ENCODE measurements around the gene EFCAB6.
A peak's percentile ranks its signal among the peaks of the same experiment; 100 is the strongest.

EFCAB6 gene

DNA sequence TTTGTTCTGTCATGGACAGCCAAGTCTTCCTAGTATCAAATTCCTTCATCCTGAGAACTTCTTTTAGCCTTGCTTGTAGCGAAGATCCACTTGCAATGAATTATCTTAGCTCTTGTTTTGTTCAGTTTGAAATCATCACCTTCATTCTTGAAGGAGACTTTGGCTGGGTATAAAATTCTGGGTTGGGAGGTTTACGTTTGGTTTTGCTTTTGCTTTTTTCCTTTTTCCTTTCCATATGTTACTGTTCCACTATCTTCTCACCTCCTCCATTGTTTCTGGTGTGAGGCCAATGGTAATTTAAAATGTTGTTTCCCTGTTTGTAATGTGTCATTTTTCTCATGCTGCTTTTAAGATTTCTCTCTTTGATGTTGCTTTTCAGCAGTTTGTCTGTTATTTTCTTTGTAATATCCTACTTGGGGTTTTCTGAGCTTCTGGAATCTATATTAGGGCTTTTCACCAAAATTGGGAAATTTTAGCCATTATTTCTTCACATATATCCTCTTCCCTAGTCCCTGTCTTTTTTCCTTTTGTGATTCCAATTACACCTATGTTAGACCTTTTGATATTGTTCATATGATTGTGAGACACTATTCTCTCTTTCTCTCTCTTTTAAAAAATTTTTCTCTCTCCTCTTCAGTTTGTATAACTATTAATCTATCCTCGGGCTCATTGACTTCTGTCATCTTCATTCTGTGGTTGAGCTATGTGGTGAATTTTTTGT, 172.7 kb downstream of the EFCAB6 start:
- WGBS (ENCODE audit: extremely low coverage, insufficient coverage, insufficient read length): no CpG with 5 or more reads among the region's 3 CpGs
- Histone ChIP-seq H3K9ac (ENCODE audit: low read length) (no peak overlapping the region), H3K14ac (ENCODE audit: low read length) (no peak overlapping the region), H3K9me3 (ENCODE audit: insufficient read depth, low read depth, low read length) (peaks cover 5% of the 10 kb centered on the region), H3K79me2 (ENCODE audit: control insufficient read depth, insufficient read depth, low read length, poor library complexity) (no peaks in the 10 kb centered on the region), H3K36me3 (ENCODE audit: control insufficient read depth in 1 of 2, insufficient read depth in 2 of 2, low read length in 2 of 2) (no peaks in the 10 kb centered on the region), H3K4me1 (ENCODE audit: control insufficient read depth in 1 of 2, insufficient read depth in 2 of 2, low read length in 2 of 2) (no peaks in the 10 kb centered on the region), H3K18ac (ENCODE audit: low read length) (no peak overlapping the region), H4K8ac (ENCODE audit: low read depth, low read length) (no peak overlapping the region), H3K27me3 (ENCODE audit: insufficient read depth, low read length) (no peaks in the 10 kb centered on the region), H3K23ac (ENCODE audit: low read length) (no peak overlapping the region), H3K27ac (ENCODE audit: low read depth, low read length) (no peak overlapping the region), H3K79me1 (ENCODE audit: low read length) (no peaks in the 10 kb centered on the region), H3K4me3 (ENCODE audit: low read depth, low read length) (no peak overlapping the region), H2BK120ac (ENCODE audit: insufficient read depth, low read length, poor library complexity) (no peak overlapping the region), H2BK12ac (ENCODE audit: low read length) (no peak overlapping the region), H2AK5ac (ENCODE audit: low read length) (no peak overlapping the region), H3K4me2 (ENCODE audit: low read length) (no peak overlapping the region), H3K4ac (ENCODE audit: low read depth, low read length) (no peak overlapping the region), H4K91ac (ENCODE audit: low read depth, low read length) (no peak overlapping the region), H2BK5ac (ENCODE audit: low read depth, low read length, poor library complexity) (no peak overlapping the region), H4K12ac (ENCODE audit: low read depth, low read length) (no peak overlapping the region), H2AFZ (ENCODE audit: insufficient read depth, low read length, poor library complexity) (no peak overlapping the region)
- no peak for DNase-seq

DNA sequence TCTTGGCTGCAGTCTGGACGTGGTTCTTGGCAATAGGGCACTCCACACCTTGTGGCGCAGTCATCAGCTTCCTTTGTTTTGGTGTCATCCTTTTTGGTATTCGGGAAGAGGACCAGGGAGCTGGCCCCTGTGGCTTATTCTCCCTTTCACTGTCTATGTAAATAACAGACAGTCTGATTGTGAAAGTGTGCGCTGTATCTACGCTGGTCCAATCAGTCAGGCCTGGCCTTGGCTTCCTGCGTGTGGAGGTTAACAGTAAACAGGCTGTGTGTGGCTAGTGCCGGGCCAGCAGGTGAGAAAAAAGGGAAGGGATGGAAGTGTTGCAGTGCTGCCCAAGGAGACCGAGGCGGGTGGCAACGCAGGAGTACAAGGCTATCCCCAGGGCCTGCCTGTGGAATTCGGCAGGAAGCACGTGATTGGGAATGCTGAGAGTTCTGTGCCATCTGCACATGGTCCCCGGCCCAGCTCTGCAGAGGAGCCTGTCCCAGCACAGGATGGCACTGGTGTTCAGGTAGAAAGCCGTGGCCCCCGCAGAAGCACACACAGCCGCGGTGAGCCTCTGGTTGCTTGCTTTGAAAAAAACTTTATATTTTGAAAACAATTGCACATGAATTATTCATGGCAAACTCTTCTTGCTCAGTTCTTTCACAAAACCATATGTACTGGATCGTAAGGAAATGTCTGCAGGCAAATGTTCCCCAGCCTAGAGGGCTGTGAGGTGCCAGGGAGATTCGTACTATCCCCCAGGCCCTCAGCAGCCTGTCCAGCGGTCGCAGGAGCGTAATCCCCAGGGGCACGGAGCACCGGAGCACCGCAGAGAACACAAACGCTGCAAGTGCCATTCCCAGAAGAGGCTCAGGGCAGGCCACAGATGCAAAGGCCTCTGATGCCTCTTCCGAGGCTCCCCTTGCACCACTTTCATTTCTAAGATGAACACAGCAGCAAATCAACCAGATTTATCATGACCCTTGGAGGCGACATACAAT, 174.5 kb downstream of the EFCAB6 start:
- Histone ChIP-seq H3K4me3 (ENCODE audit: low read depth, low read length) (no peak overlapping the region), H3K27me3 (ENCODE audit: insufficient read depth, low read length) (no peaks in the 10 kb centered on the region), H3K4me2 (ENCODE audit: low read length) (no peak overlapping the region), H3K9ac (ENCODE audit: low read length) (no peak overlapping the region), H3K79me2 (ENCODE audit: control insufficient read depth, insufficient read depth, low read length, poor library complexity) (no peaks in the 10 kb centered on the region), H4K12ac (ENCODE audit: low read depth, low read length) (no peak overlapping the region), H3K9me3 (ENCODE audit: insufficient read depth, low read depth, low read length) (peaks cover 2% of the 10 kb centered on the region), H3K18ac (ENCODE audit: low read length) (no peak overlapping the region), H3K4ac (ENCODE audit: low read depth, low read length) (no peak overlapping the region), H3K27ac (ENCODE audit: low read depth, low read length) (no peak overlapping the region), H2AK5ac (ENCODE audit: low read length) (no peak overlapping the region), H3K14ac (ENCODE audit: low read length) (no peak overlapping the region), H2BK12ac (ENCODE audit: low read length) (no peak overlapping the region), H2BK120ac (ENCODE audit: insufficient read depth, low read length, poor library complexity) (no peak overlapping the region), H3K36me3 (ENCODE audit: control insufficient read depth in 1 of 2, insufficient read depth in 2 of 2, low read length in 2 of 2) (no peaks in the 10 kb centered on the region), H2AFZ (ENCODE audit: insufficient read depth, low read length, poor library complexity) (no peak overlapping the region), H2BK5ac (ENCODE audit: low read depth, low read length, poor library complexity) (no peak overlapping the region), H3K23ac (ENCODE audit: low read length) (no peak overlapping the region), H4K8ac (ENCODE audit: low read depth, low read length) (no peak overlapping the region), H3K79me1 (ENCODE audit: low read length) (no peaks in the 10 kb centered on the region), H4K91ac (ENCODE audit: low read depth, low read length) (no peak overlapping the region), H3K4me1 (ENCODE audit: control insufficient read depth in 1 of 2, insufficient read depth in 2 of 2, low read length in 2 of 2) (no peaks in the 10 kb centered on the region)
- no peak for DNase-seq
- WGBS (ENCODE audit: extremely low coverage, insufficient coverage, insufficient read length): no CpG with 5 or more reads among the region's 28 CpGs

DNA sequence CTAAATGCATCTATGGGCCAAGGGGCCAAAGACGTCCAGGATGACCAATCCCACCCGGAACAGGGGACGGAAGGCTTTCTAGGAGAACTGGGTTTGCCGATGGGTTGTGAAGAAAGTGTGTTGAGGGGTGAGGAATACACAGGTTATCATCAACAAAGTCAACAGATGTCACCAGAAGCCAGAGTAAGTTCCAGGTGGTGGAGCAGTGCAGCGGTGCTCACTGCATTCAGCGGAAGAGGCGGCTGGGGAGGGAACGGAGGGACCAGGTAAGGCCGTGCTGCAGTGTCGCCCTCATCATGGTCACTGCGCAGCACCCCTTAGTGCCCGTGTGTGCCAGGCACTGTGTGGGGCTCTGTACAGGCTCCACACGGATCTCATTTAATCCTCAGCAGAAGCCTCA, 176.0 kb downstream of the EFCAB6 start:
- Histone ChIP-seq H3K23ac (ENCODE audit: low read length) (no peak overlapping the region), H3K14ac (ENCODE audit: low read length) (no peak overlapping the region), H3K79me2 (ENCODE audit: control insufficient read depth, insufficient read depth, low read length, poor library complexity) (no peaks in the 10 kb centered on the region), H3K4ac (ENCODE audit: low read depth, low read length) (no peak overlapping the region), H2BK120ac (ENCODE audit: insufficient read depth, low read length, poor library complexity) (no peak overlapping the region), H4K12ac (ENCODE audit: low read depth, low read length) (no peak overlapping the region), H2BK12ac (ENCODE audit: low read length) (no peak overlapping the region), H3K79me1 (ENCODE audit: low read length) (no peaks in the 10 kb centered on the region), H3K27me3 (ENCODE audit: insufficient read depth, low read length) (no peaks in the 10 kb centered on the region), H2BK5ac (ENCODE audit: low read depth, low read length, poor library complexity) (no peak overlapping the region), H3K18ac (ENCODE audit: low read length) (no peak overlapping the region), H3K9me3 (ENCODE audit: insufficient read depth, low read depth, low read length) (peaks cover 2% of the 10 kb centered on the region), H3K4me2 (ENCODE audit: low read length) (no peak overlapping the region), H3K4me3 (ENCODE audit: low read depth, low read length) (no peak overlapping the region), H3K36me3 (ENCODE audit: control insufficient read depth in 1 of 2, insufficient read depth in 2 of 2, low read length in 2 of 2) (no peaks in the 10 kb centered on the region), H4K8ac (ENCODE audit: low read depth, low read length) (no peak overlapping the region), H3K27ac (ENCODE audit: low read depth, low read length) (no peak overlapping the region), H3K9ac (ENCODE audit: low read length) (peak overlapping the region; percentile 9), H2AFZ (ENCODE audit: insufficient read depth, low read length, poor library complexity) (no peak overlapping the region), H2AK5ac (ENCODE audit: low read length) (no peak overlapping the region), H3K4me1 (ENCODE audit: control insufficient read depth in 1 of 2, insufficient read depth in 2 of 2, low read length in 2 of 2) (no peaks in the 10 kb centered on the region), H4K91ac (ENCODE audit: low read depth, low read length) (no peak overlapping the region)
- no peak for DNase-seq
- no CpG with 5 or more reads among the region's 13 CpGs for WGBS (ENCODE audit: extremely low coverage, insufficient coverage, insufficient read length)

DNA sequence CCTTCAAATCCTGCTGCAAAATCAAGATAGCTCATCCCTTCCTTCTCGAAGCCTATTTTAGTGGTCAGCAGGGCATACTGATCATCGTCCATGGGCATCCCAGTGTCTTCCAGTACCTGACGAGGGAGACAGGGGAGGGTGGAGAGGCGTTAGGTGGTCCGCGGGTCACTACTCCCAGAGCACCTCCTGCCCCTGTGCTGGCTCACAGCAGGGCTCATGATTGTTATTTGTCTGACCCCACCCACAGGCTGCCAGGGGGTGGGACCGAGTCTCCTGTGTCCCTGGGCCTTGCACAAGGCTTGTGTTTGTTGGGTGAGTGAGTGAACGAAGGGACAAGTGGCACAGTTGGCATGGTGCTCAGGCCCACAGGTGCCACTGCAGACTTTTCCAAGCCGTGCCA, 177.0 kb downstream of the EFCAB6 start:
- no peak for DNase-seq
- Histone ChIP-seq H4K12ac (ENCODE audit: low read depth, low read length) (no peak overlapping the region), H2BK12ac (ENCODE audit: low read length) (no peak overlapping the region), H4K8ac (ENCODE audit: low read depth, low read length) (no peak overlapping the region), H2BK5ac (ENCODE audit: low read depth, low read length, poor library complexity) (no peak overlapping the region), H3K79me2 (ENCODE audit: control insufficient read depth, insufficient read depth, low read length, poor library complexity) (no peaks in the 10 kb centered on the region), H3K4ac (ENCODE audit: low read depth, low read length) (no peak overlapping the region), H2BK120ac (ENCODE audit: insufficient read depth, low read length, poor library complexity) (no peak overlapping the region), H3K18ac (ENCODE audit: low read length) (no peak overlapping the region), H3K4me3 (ENCODE audit: low read depth, low read length) (peak overlapping the region; percentile 31), H4K91ac (ENCODE audit: low read depth, low read length) (no peak overlapping the region), H3K27ac (ENCODE audit: low read depth, low read length) (no peak overlapping the region), H3K79me1 (ENCODE audit: low read length) (no peaks in the 10 kb centered on the region), H3K9ac (ENCODE audit: low read length) (no peak overlapping the region), H3K27me3 (ENCODE audit: insufficient read depth, low read length) (no peaks in the 10 kb centered on the region), H2AK5ac (ENCODE audit: low read length) (no peak overlapping the region), H3K23ac (ENCODE audit: low read length) (no peak overlapping the region), H3K14ac (ENCODE audit: low read length) (no peak overlapping the region), H3K4me1 (ENCODE audit: control insufficient read depth in 1 of 2, insufficient read depth in 2 of 2, low read length in 2 of 2) (no peaks in the 10 kb centered on the region), H3K4me2 (ENCODE audit: low read length) (no peak overlapping the region), H2AFZ (ENCODE audit: insufficient read depth, low read length, poor library complexity) (no peak overlapping the region), H3K9me3 (ENCODE audit: insufficient read depth, low read depth, low read length) (peaks cover 2% of the 10 kb centered on the region), H3K36me3 (ENCODE audit: control insufficient read depth in 1 of 2, insufficient read depth in 2 of 2, low read length in 2 of 2) (no peaks in the 10 kb centered on the region)
- no CpG with 5 or more reads among the region's 9 CpGs for WGBS (ENCODE audit: extremely low coverage, insufficient coverage, insufficient read length)
